ENCODE measurements around the gene STARD7. TPM values are rescaled to one million over a fixed set of nuclear protein-coding genes. Genes with fewer than 3 reads are reported as not detected.

Gene STARD7
- polyA plus RNA-seq, 2 of the 4 experiments (the other 2 are of a cell fraction), result 101 to 136 TPM

- H3K4me3 ChIP-seq, result no peak overlapping the region
- ATAC-seq (no peak), DNase-seq (ENCODE audit: low read depth in 1 of 2, low spot score in 1 of 2) (no peak), FAIRE-seq (no peak)
- no peaks in the 10 kb centered on the region for H3K9me3 ChIP-seq
- TF ChIP-seq CHD4 (IDR thresholded peaks at IDR 0.05; ENCODE audit: borderline replicate concordance), result no peak
- no peak for TF ChIP-seq RFX5 (IDR thresholded peaks at IDR 0.05)
- no peak for TF ChIP-seq EHF (CRISPR knock-in tag; IDR thresholded peaks at IDR 0.05)
- TF ChIP-seq MYC (IDR thresholded peaks at IDR 0.05; ENCODE audit: borderline replicate concordance, low read length), result no peak
- 90% methylated on average over 1 of the region's 1 CpG for WGBS (ENCODE audit: missing lambda C conversion rate)
- POLR2A ChIA-PET, result interaction anchor here (1.5 kb wide), 1 partner anchor 23 kb away, joined by 3 read pairs; the partner anchor contains the start of gene STARD7
- no peaks in the 10 kb centered on the region for H3K4me1 ChIP-seq
- no peak overlapping the region for H3K4me2 ChIP-seq
- no peak overlapping the region for H3K27ac ChIP-seq
- CTCF ChIA-PET, result interaction anchor here (1.3 to 5.0 kb wide), 2 partner anchors 11 to 163 kb away, joined by 4 to 30 read pairs; no protein-coding TSS in a partner anchor
Observed at GRCh38 chr2:96185516-96185915, 23.1 kb downstream of the STARD7 start.

- CTCF ChIA-PET, result interaction anchor here (0.7 to 5.0 kb wide), 2 partner anchors 10 to 47 kb away, joined by 3 to 30 read pairs; partner anchors contain the start of gene ASTL
- no peak for FAIRE-seq
- Histone ChIP-seq H3K27ac (no peak overlapping the region), H3K4me3 (no peak overlapping the region), H3K4me1 (no peaks in the 10 kb centered on the region), H3K9me3 (no peaks in the 10 kb centered on the region), H3K4me2 (no peak overlapping the region)
- ATAC-seq, result no peak
- POLR2A ChIA-PET, result no interaction called here
- TF ChIP-seq HMGXB4 (CRISPR knock-in tag; IDR thresholded peaks at IDR 0.05; ENCODE audit: borderline replicate concordance) (no peak), REST (IDR thresholded peaks at IDR 0.05) (no peak), RNF2 (IDR thresholded peaks at IDR 0.05; ENCODE audit: borderline replicate concordance, low read depth) (no peak), TFCP2L1 (CRISPR knock-in tag; IDR thresholded peaks at IDR 0.05) (no peak), MAFK (IDR thresholded peaks at IDR 0.05; ENCODE audit: partially characterized antibody) (no peak), MAZ (IDR thresholded peaks at IDR 0.05; ENCODE audit: borderline replicate concordance, low read depth, low read length) (no peak), PHF8 (IDR thresholded peaks at IDR 0.05; ENCODE audit: borderline replicate concordance, low read depth) (no peak), CEBPB (IDR thresholded peaks at IDR 0.05) (no peak), ZNF302 (CRISPR knock-in tag; IDR thresholded peaks at IDR 0.05) (no peak), ATOH8 (CRISPR knock-in tag; IDR thresholded peaks at IDR 0.05; ENCODE audit: low read depth) (no peak), SMC3 (IDR thresholded peaks at IDR 0.05) (no peak), HOXA7 (CRISPR knock-in tag; IDR thresholded peaks at IDR 0.05) (no peak)
- DNase-seq (ENCODE audit: low read depth in 1 of 2, low spot score in 1 of 2), result no peak
- 91% methylated on average over 8 of the region's 8 CpGs for WGBS (ENCODE audit: missing lambda C conversion rate)
Observed at GRCh38 chr2:96184989-96185388, 23.6 kb downstream of the STARD7 start.

GRCh38 chr2:96184188-96184587, 24.4 kb downstream of the STARD7 start:
- Histone ChIP-seq H3K4me2 (no peak overlapping the region), H3K4me1 (no peaks in the 10 kb centered on the region), H3K27ac (no peak overlapping the region), H3K4me3 (no peak overlapping the region), H3K9me3 (no peaks in the 10 kb centered on the region)
- no peak for TF ChIP-seq RFX5 (IDR thresholded peaks at IDR 0.05)
- TF ChIP-seq ZC3H11A (IDR thresholded peaks at IDR 0.05), result no peak
- TF ChIP-seq EHMT2 (IDR thresholded peaks at IDR 0.05; ENCODE audit: low read depth), result no peak
- no peak for TF ChIP-seq SMC3 (IDR thresholded peaks at IDR 0.05)
- TF ChIP-seq CBX2 (IDR thresholded peaks at IDR 0.05; ENCODE audit: borderline replicate concordance, low read depth), result no peak
- no peak for TF ChIP-seq NPAS2 (CRISPR knock-in tag; IDR thresholded peaks at IDR 0.05; ENCODE audit: borderline replicate concordance)
- DNase-seq (ENCODE audit: low read depth in 1 of 2, low spot score in 1 of 2) (no peak), ATAC-seq (0 out of 6 replicates have a peak, but pooled peaks of 1 of the 2 experiments have one; percentile 30), FAIRE-seq (no peak)
- ChIA-PET CTCF (interaction anchor here (0.6 to 0.7 kb wide), 2 partner anchors 10 to 46 kb away, joined by 3 read pairs; partner anchors contain the start of gene ASTL), POLR2A (no interaction called here)
- WGBS (ENCODE audit: missing lambda C conversion rate), result 93% methylated on average over 8 of the region's 8 CpGs

Measured in A549 (cell line).